ENCODE data around the gene KIF22. TPM values are rescaled to one million over a fixed set of nuclear protein-coding genes. Genes with fewer than 3 reads are reported as not detected.

Gene KIF22
- total and polyA plus RNA-seq, 2 experiments from 2014 or later = 59.5 to 121 TPM

GRCh38 chr16:29811170-29811895, 20.8 kb downstream of the KIF22 start:
- Histone ChIP-seq H3K36me3 (peaks cover 10% of the 10 kb centered on the region), H3K27me3 (no peaks in the 10 kb centered on the region), H3K4me3 (peak overlapping the region; percentile 51), H3K9me3 (ENCODE audit: low read depth) (no peaks in the 10 kb centered on the region), H3K27ac (peak overlapping the region; percentile 89), H3K4me1 (ENCODE audit: low read depth) (peaks cover 30% of the 10 kb centered on the region)
- TF ChIP-seq CTCF (IDR thresholded peaks at IDR 0.05; ENCODE audit: low read depth, low read length) = no peak
- peak; percentile 99 for DNase-seq (ENCODE audit: low read depth in 1 of 2, low spot score in 1 of 2)

- peak within 1 kb of the TSS; percentile 51 for H3K4me3 ChIP-seq
- H3K4me1 ChIP-seq (ENCODE audit: low read depth) = peaks cover 30% of the 10 kb centered on the region
- no peak for TF ChIP-seq CTCF (IDR thresholded peaks at IDR 0.05; ENCODE audit: low read depth, low read length)
- peak; percentile 47 to 80 for DNase-seq (ENCODE audit: low read depth in 1 of 2, low spot score in 1 of 2)
- no peaks in the 10 kb centered on the region for H3K27me3 ChIP-seq
- H3K27ac ChIP-seq = peak within 1 kb of the TSS; percentile 89
- no peaks in the 10 kb centered on the region for H3K9me3 ChIP-seq (ENCODE audit: low read depth)
- peaks cover 10% of the 10 kb centered on the region for H3K36me3 ChIP-seq
Observed at GRCh38 chr16:29811896-29812665, 21.5 kb downstream of the KIF22 start, which contains the start of gene PRRT2. Gene PRRT2, plus strand, starts transcription at chr16:29812193. Its CDS starts 862 bp downstream, at chr16:29813055.

- no peak overlapping the region for H3K27ac ChIP-seq
- no peak for DNase-seq (ENCODE audit: low read depth in 1 of 2, low spot score in 1 of 2)
Observed at GRCh38 chr16:29812754-29813643, 22.4 kb downstream of the KIF22 start.

GRCh38 chr16:29813644-29814562, 23.4 kb downstream of the KIF22 start:
- peaks cover 16% of the 10 kb centered on the region for H3K36me3 ChIP-seq
- no peaks in the 10 kb centered on the region for H3K27me3 ChIP-seq
- peaks cover 24% of the 10 kb centered on the region for H3K4me1 ChIP-seq (ENCODE audit: low read depth)
- no peak for DNase-seq (ENCODE audit: low read depth in 1 of 2, low spot score in 1 of 2)
- TF ChIP-seq CTCF (IDR thresholded peaks at IDR 0.05; ENCODE audit: low read depth, low read length) = no peak
- no peak overlapping the region for H3K4me3 ChIP-seq
- no peak overlapping the region for H3K27ac ChIP-seq
- H3K9me3 ChIP-seq (ENCODE audit: low read depth) = no peaks in the 10 kb centered on the region

More at GRCh38 chr16:29812754-29813643, 22.4 kb downstream of the KIF22 start:
- Histone ChIP-seq H3K4me3 (peak overlapping the region; percentile 51), H3K36me3 (peaks cover 10% of the 10 kb centered on the region), H3K9me3 (ENCODE audit: low read depth) (no peaks in the 10 kb centered on the region), H3K27me3 (no peaks in the 10 kb centered on the region), H3K4me1 (ENCODE audit: low read depth) (peaks cover 33% of the 10 kb centered on the region)
- no peak for TF ChIP-seq CTCF (IDR thresholded peaks at IDR 0.05; ENCODE audit: low read depth, low read length)

All from cardiac muscle cell (in vitro differentiated cells and primary cell).